Gastrocnemius medialis (tissue), 4 donors: ENCODE results near the gene CFAP57.

Source experiments
- POLR2A ChIP-seq, 2 donors: fragments of 450-650 bp; IDR thresholded peaks; one replicate each; pipeline ENCODE4 v1.6.1; 2017; ENCODE audit warnings: antibody characterized with exemption in 2 of 2, mild to moderate bottlenecking in 2 of 2, moderate library complexity in 2 of 2
- TF ChIP-seq, protein P1 (sequence below), 5 experiments: fragments of 450-650 bp in 3 of 5; fragments of 200-600 bp in 2 of 5; sonication (generic) in 2 of 5; IDR thresholded peaks in 4 of 5; conservative IDR thresholded peaks in 1 of 5; 1 replicate in 4 of 5; 2 replicates in 1 of 5; pipeline ENCODE4 v1.5.1; 2016 to 2019; ENCODE audit warnings: antibody characterized with exemption in 5 of 5, mild to moderate bottlenecking in 3 of 5, moderate library complexity in 3 of 5

DNA sequence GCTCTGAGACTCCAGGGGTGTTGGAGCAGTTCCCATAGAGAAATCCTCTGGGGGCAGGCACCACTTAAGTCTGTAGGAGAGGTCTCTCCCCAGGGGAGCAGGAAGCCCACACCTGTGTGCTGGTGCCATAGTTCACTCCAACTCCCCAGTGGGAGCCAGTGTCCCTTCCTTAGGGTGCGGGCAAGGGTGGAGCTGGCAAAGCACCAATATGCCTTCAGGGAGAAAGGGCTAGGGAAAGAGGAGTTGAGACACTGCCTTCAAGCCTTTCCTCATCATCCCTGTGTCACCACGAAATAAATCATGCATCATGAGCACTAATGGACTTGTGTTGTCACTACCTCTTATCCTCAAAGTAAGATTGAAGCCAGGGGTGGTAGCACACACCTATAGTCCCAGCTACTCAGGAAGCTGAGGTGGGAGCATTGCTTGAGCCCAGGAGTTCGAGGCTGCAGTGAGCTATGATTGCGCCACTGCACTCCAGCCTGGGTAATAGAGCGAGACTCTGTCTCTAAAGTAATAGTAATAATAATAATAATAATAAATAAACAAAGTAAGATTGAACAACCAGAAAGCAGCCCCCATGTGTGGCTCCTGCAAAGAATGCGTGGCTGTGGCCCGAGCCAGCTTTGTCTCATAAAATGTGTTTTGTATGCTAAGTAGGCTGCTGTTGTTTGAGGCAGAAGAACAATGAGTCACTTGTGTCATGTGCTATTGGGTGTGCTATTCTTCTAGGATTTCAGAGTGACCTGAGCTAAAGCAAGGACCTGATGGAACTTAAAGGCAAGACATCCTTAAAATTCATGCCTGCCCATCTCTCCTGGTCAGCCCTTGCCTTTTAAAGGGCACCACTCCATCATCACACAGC lies 122.0 kb downstream of the CFAP57 start:
- TF ChIP-seq, protein P1, sequence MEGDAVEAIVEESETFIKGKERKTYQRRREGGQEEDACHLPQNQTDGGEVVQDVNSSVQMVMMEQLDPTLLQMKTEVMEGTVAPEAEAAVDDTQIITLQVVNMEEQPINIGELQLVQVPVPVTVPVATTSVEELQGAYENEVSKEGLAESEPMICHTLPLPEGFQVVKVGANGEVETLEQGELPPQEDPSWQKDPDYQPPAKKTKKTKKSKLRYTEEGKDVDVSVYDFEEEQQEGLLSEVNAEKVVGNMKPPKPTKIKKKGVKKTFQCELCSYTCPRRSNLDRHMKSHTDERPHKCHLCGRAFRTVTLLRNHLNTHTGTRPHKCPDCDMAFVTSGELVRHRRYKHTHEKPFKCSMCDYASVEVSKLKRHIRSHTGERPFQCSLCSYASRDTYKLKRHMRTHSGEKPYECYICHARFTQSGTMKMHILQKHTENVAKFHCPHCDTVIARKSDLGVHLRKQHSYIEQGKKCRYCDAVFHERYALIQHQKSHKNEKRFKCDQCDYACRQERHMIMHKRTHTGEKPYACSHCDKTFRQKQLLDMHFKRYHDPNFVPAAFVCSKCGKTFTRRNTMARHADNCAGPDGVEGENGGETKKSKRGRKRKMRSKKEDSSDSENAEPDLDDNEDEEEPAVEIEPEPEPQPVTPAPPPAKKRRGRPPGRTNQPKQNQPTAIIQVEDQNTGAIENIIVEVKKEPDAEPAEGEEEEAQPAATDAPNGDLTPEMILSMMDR (IDR thresholded peaks at IDR 0.05 in 4 of 5, conservative IDR thresholded peaks at IDR 0.05 in 1 of 5): no peak
- peak; percentile 7 to 33 for TF ChIP-seq POLR2A (IDR thresholded peaks at IDR 0.05)
